HG02623 (cell line): ENCODE measurements around the gene ZNF217.
"Not testable (repeated sequence)": the region's sequence is repeated elsewhere in the genome, so short reads cannot be mapped to it uniquely, and the experiment has no call there.

Experiments
- ATAC-seq: cut with Tn5 transposase; IDR thresholded peaks from one replicate; pipeline ENCODE4 v1.9.1; 2021; ENCODE audit warnings: moderate library complexity; ENCODE audit not compliant: unreplicated experiment

Gene ZNF217

DNA sequence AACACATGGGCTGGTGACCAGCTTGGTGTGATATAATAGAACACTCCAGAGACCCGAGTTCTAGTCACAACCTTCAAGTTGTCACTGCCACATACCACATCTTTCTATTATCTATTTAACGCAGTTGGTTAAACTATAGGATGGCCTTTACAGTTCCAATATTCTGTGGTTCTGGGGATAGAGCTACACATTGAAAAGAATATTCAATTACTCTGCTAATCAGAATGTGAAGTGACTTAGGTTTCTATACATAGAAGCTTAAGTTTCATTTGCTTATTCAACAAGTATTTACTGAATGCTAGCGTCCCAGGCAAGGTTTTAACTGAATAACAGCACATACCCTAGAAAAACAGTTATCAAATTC is 9.1 kb downstream of the ZNF217 start:
- ATAC-seq = not testable (repeated sequence)

- not testable (repeated sequence) for ATAC-seq
These were observed 9.7 kb downstream of the ZNF217 start for GRCh38 chr20:53583660-53584549.

- ATAC-seq = peak; percentile 30
These were observed 10.9 kb downstream of the ZNF217 start for GRCh38 chr20:53582574-53583351.

- ATAC-seq = no peak
These were observed 11.4 kb downstream of the ZNF217 start for GRCh38 chr20:53582251-53582570.

DNA sequence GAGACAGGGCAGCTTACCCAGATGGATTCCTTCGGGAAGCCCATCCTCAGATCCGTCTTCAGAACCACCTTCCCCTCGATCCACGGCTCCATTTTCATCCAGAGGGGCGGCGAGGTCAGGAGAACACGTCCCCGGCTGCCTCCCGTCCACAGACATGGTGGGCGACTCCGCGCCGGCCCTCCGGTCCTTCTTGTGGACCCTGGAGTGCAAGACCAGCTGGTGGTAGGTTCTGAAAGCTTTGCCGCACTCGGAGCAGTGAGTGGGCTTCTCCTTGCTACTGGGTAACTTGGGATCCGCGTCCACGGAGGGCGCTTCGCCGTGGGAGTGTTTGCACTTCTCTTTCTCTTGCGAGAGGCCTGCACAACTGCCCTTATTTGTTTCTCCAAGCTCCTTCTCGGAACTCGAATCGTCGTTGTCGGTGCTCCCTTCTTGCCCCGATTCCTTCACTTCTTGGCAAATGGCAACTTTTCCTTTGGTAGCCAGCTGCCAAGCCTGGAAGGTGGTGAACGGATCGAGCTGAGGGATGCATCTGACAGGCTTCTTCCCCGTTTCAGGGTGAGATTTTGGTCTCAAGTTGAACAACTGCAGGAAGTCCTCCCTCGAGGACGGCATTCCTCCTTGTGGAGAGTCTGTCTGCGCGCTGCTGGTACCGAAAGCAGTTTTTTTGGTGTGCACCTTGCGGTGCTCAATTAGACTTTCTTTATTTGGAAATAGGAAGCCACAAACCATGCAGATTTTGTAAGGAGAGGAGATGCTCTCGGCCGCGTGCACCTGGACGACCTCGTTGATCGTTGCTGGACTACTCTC is 12.0 kb downstream of the ZNF217 start:
- no peak for ATAC-seq

GRCh38 chr20:53580376-53581111 is 13.1 kb downstream of the ZNF217 start:
- ATAC-seq = no peak

GRCh38 chr20:53579581-53580375 is 13.9 kb downstream of the ZNF217 start:
- no peak for ATAC-seq

GRCh38 chr20:53579266-53579580 is 14.4 kb downstream of the ZNF217 start:
- no peak for ATAC-seq

GRCh38 chr20:53578492-53579222 is 15.0 kb downstream of the ZNF217 start:
- ATAC-seq = no peak

- ATAC-seq = no peak
These were observed 16.9 kb downstream of the ZNF217 start for GRCh38 chr20:53576586-53577318.

DNA sequence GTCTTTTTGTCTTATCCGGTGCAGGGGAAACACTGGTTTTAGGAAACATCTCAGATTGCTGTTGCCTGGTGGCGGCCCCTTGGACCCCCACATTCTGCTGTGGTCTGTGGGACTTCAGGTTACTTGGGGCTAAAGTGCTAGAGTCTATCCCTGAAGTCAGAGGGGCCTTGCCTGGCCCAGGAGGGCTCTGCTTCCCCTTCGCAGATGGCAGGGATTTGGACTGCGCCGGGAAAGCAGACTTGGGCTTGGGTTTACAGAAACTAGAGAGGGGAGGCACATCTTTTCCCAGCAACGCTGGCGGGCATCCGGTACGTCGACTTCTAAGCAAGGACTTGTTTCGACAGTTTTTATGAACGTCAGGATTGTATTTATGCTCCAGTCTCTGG is 17.5 kb downstream of the ZNF217 start:
- no peak for ATAC-seq

DNA sequence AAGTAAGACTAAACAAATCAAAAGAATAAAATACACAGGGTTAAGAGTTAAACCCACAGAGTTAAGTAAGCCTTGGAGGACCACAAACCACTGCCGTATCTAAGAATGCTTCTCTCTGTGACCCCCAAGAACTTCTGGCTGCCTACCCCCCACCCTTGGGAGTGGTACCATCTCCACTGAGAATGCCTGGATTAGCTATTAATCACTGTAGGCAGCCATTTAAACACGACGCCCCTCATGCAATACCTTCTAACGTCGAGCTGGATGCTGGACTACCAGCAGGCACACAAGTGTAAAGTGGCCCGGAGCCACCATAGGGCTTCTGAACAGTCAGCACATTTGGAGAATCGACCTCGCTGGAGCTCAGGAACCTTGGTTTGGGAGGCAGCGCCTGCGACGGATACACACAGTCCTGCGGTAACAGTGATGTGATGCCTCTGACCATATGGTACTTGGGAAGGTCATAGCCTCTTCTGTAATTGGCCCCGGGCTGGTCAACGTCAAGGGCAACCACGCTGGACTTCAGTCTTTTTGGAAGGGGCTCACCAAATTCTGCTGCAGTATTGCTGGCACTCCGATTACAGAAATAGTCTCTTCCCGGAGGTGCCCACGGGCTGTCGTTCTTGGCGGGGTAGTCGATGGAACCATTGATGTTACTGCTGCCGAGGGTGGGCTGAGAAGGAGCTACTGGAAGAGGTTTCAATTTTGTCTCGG is 18.0 kb downstream of the ZNF217 start:
- no peak for ATAC-seq

- ATAC-seq = no peak
These were observed 18.8 kb downstream of the ZNF217 start for GRCh38 chr20:53574819-53575218.

DNA sequence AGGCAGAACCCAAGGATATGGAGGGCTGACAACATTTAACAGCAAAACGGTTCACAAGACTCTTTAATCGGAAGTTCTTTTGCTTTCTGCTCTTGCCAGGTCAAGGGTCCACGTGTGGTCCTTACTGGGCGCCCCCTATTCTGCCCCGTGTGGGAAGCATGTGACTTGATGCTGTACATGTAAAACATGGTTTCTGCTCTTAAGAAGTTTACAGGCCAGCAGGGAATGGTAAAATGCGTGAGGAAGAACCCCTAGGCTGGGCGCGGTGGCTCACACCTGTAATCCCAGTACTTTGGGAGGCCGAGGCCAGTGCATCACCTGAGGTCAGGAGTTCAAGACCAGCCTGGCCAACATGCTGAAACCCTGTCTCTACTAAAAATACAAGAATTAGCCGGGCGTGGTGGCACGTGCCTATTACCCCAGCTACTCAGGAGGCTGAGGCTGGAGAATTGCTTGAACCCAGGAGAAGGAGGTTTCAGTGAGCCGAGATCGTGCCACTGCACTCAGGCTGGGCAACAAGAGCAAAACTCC is 19.3 kb downstream of the ZNF217 start:
- ATAC-seq = no peak

- ATAC-seq = no peak
These were observed 21.9 kb downstream of the ZNF217 start for GRCh38 chr20:53571555-53572286.

DNA sequence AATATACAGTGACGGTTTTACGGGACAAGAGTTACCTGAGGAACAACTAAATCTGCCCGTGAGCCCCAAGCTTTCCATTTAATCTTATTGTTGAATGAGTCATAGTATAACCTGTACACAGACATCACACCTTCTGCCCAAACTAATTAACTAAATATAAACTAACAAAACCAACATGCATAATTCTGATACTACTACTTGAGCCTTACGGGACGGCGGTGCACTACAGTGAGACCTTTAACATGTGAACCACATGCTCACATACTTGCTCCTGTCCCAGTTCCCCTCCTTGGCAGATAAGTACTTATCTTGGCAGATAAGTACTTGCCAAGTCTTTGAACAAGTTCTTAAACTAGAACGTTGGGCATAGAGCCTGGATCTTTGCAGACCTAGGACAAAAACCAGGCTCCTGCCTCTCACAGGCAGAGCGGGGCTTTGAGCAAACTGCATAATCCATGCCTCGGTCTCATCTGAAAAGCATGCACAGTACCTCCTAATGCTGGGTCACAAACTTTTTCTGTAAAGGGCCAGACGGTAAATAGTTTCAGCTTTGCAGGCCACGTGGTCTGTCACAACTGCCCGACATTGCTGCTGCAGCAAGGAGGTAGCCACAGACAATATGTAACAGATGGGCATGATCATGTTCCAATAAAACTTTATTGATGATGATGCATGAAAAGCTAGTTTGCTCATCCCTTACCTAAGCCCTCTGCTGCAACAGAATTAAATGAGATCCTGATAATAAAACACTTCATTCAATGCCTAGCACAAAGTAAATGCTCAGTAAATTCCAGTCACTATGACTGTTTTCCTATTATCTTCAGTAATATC is 23.0 kb downstream of the ZNF217 start:
- ATAC-seq = no peak
